K562 (cell line): Measurements from ENCODE around the gene CYYR1.

Experiments used
- CHD2 ChIP-seq: IDR thresholded peaks from 2 replicates; pipeline ENCODE4 v1.6.1; 2011; ENCODE audit warnings: low read depth, low read length
- SP1 ChIP-seq: sonication (generic); formaldehyde crosslinking; IDR thresholded peaks from 2 replicates; pipeline ENCODE4 v1.8.1; 2022; ENCODE audit warnings: mild to moderate bottlenecking, missing genetic modification reagents
- ZNF197 ChIP-seq: fragments of 200-800 bp; sonication (Bioruptor generic); IDR thresholded peaks from 2 replicates; pipeline ENCODE4 v1.6.1; 2016; ENCODE audit warnings: low read depth, missing genetic modification characterization, missing compliant biosample characterization
- ZNF24 ChIP-seq: fragments of 450-650 bp; IDR thresholded peaks from 2 replicates; pipeline ENCODE4 v1.6.1; 2016

DNA sequence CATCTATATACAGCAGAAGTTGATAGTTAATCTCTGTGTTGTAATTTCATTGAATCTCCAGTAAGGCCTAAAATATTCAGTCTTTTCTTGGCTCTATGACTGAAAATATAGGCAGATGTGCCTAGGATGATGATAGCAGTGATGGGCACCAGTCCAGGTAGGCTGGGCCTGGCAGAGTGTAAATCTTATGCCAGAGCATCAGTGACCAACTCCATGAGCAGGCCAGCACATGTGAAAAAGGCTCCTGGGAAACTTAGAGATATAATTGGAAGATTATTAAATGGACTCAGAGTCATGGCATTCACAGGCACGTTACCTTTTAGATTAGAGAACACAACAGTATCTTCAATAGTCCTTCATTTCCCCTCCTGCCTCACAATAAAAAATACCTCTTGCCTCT is 20.7 kb upstream of the CYYR1 start:
- TF ChIP-seq ZNF197 (CRISPR knock-in tag) (no peak), SP1 (CRISPR knock-in tag) (no peak), ZNF24 (no peak), CHD2 (no peak)
